IPS DF 6.9 (cell line): ENCODE measurements around the gene UTY.

ENCODE experiments used
- DNase-seq: peaks from one replicate; pipeline ENCODE4 v3.0.0-alpha.2; 2013; ENCODE audit warnings: low read depth, low spot score
- H3K27ac ChIP-seq: one replicate; pipeline ENCODE4 v1.5.1; 2013; ENCODE audit warnings: low read length, control low read depth
- H3K27me3 ChIP-seq: 2 replicates; pipeline ENCODE4 v1.6.1; 2013; ENCODE audit warnings: mild to moderate bottlenecking, low read length; ENCODE audit not compliant: control insufficient read depth, insufficient read depth
- H3K36me3 ChIP-seq: 2 replicates; pipeline ENCODE4 v1.6.1; 2013; ENCODE audit warnings: low read length; ENCODE audit not compliant: control insufficient read depth, insufficient read depth
- H3K4me1 ChIP-seq: 2 replicates; pipeline ENCODE4 v1.6.1; 2013; ENCODE audit warnings: low read length; ENCODE audit not compliant: control insufficient read depth, insufficient read depth
- H3K4me3 ChIP-seq: 2 replicates; pipeline ENCODE4 v1.5.1; 2013; ENCODE audit warnings: mild to moderate bottlenecking, low read length
- H3K9me3 ChIP-seq: 2 replicates; pipeline ENCODE4 v1.6.1; 2013; ENCODE audit warnings: low read length, inconsistent platforms; ENCODE audit not compliant: control insufficient read depth, insufficient read depth
- WGBS: extraction: QIAGEN DNeasy Blood & Tissue Kit; methylation state at CpG from one replicate; pipeline ENCODE4 v1.1.7; 2013; ENCODE audit warnings: mixed read lengths, missing lambda C conversion rate; ENCODE audit not compliant: insufficient read length, insufficient coverage; 5-methylcytosine and 5-hydroxymethylcytosine counted together

UTY gene

GRCh38 chrY:13416869-13417661, 62.8 kb downstream of the UTY start:
- DNase-seq = no peak
- no peak overlapping the region for H3K27ac ChIP-seq
- H3K36me3 ChIP-seq = no peaks in the 10 kb centered on the region
- H3K9me3 ChIP-seq = no peaks in the 10 kb centered on the region
- no CpG with 5 or more reads among the region's 6 CpGs for WGBS
- no peaks in the 10 kb centered on the region for H3K27me3 ChIP-seq
- H3K4me1 ChIP-seq = no peaks in the 10 kb centered on the region
- H3K4me3 ChIP-seq = no peak overlapping the region

DNA sequence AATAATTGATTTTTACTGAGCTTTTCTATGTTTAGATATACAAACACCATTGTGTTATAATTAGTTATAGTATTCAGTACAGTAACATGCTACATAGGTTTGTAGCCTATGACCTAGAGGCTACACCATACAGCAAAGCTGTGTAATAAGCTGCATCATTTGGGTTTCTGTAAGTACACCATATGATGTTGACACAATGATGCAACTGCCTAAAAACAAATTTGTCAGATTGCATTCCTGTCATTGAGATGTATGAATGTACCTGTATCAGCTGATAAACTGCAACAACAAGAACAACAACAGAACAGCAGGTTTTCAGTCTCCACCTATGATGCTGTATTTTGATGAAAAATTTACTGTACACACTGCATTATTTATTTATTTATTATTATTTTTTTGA, 64.3 kb downstream of the UTY start:
- no peak overlapping the region for H3K4me3 ChIP-seq
- no peaks in the 10 kb centered on the region for H3K36me3 ChIP-seq
- no peak overlapping the region for H3K27ac ChIP-seq
- DNase-seq = no peak
- H3K27me3 ChIP-seq = no peaks in the 10 kb centered on the region
- H3K9me3 ChIP-seq = no peaks in the 10 kb centered on the region
- no peaks in the 10 kb centered on the region for H3K4me1 ChIP-seq

DNA sequence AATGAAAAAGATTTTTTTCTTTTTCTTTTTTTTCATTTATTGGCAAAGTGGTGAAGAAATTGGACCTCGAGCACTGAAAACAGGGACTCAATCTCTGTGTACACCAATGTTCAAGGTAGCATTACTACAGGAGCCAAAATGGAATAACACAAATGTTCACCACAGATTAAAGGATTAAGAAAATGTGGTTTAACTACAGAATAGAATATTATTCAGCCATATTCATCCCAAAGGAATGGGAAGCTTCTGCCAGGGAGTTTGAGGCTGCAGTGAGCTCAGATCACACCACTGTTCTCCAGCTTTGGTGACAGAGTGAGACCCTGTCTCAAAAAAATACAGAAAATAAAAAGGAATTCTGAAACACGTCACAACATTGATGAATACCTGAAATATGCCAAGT, 81.0 kb downstream of the UTY start:
- WGBS = no CpG with 5 or more reads among the region's 2 CpGs
- Histone ChIP-seq H3K4me1 (no peaks in the 10 kb centered on the region), H3K4me3 (no peak overlapping the region)

GRCh38 chrY:13381110-13381683, 98.6 kb downstream of the UTY start:
- no peaks in the 10 kb centered on the region for H3K4me1 ChIP-seq
- no peak for DNase-seq

More for the DNA sequence above, 81.0 kb downstream of the UTY start:
- Histone ChIP-seq H3K27ac (no peak overlapping the region), H3K36me3 (no peaks in the 10 kb centered on the region), H3K9me3 (no peaks in the 10 kb centered on the region), H3K27me3 (no peaks in the 10 kb centered on the region)
- DNase-seq = no peak

DNA sequence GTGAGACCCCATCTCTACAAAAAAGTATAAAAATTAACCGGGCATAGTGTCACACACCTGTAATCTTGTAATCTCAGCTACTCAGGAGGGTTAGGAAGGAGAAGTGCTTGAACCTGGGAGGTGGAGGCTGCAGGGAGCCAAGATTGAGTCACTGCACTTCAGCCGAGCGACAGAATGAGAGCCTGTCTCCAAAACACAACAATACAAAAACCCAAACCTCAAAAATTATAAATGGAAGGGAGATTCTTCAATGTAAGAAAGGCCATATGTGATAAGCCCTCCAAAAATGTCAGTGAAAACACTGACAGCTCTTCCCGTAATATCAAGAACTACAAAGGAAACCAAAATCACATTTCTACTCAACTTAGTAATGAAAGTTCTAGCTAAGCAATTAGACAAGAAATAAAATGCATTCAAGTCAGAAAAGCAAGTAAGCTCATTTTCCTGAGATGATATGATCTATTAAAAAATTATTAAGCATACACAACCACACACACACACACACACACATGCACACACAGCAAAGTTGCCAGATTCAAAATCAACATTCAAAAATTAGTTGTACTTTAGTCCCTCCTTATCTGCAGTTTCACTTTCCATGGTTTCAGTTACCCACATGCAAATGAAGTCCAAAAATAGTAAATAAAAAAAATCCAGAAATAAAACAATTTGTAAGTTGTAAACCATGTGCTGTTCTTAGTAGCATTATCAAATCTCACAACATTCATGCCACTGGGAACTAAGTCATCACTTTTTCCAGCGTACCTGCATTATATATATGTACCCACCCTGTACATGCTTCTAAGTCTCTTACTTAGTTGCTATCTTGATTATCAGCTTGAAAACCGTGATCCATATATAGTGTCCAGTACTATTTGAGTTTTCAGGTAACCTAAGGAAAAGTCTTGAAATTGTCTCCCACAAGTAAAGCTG, 108.7 kb downstream of the UTY start:
- H3K9me3 ChIP-seq = no peaks in the 10 kb centered on the region
- no peak overlapping the region for H3K4me3 ChIP-seq
- no peak for DNase-seq
- no peak overlapping the region for H3K27ac ChIP-seq
- H3K4me1 ChIP-seq = no peaks in the 10 kb centered on the region
- no peaks in the 10 kb centered on the region for H3K27me3 ChIP-seq
- no peaks in the 10 kb centered on the region for H3K36me3 ChIP-seq
- no CpG with 5 or more reads among the region's 6 CpGs for WGBS

More at GRCh38 chrY:13381110-13381683, 98.6 kb downstream of the UTY start:
- Histone ChIP-seq H3K36me3 (no peaks in the 10 kb centered on the region), H3K9me3 (no peaks in the 10 kb centered on the region), H3K27ac (no peak overlapping the region), H3K4me3 (no peak overlapping the region), H3K27me3 (no peaks in the 10 kb centered on the region)
- WGBS = no CpG with 5 or more reads among the region's 7 CpGs

GRCh38 chrY:13370245-13370644, 109.6 kb downstream of the UTY start:
- DNase-seq = no peak
- no peak overlapping the region for H3K27ac ChIP-seq

GRCh38 chrY:13368513-13368845, 111.4 kb downstream of the UTY start:
- no peaks in the 10 kb centered on the region for H3K9me3 ChIP-seq
- DNase-seq = no peak
- H3K4me1 ChIP-seq = no peaks in the 10 kb centered on the region
- H3K27ac ChIP-seq = no peak overlapping the region
- no peaks in the 10 kb centered on the region for H3K36me3 ChIP-seq
- H3K4me3 ChIP-seq = no peak overlapping the region
- WGBS = no CpG with 5 or more reads among the region's 4 CpGs
- H3K27me3 ChIP-seq = no peaks in the 10 kb centered on the region

More at GRCh38 chrY:13370245-13370644, 109.6 kb downstream of the UTY start:
- Histone ChIP-seq H3K27me3 (no peaks in the 10 kb centered on the region), H3K9me3 (no peaks in the 10 kb centered on the region), H3K4me3 (no peak overlapping the region), H3K4me1 (no peaks in the 10 kb centered on the region), H3K36me3 (no peaks in the 10 kb centered on the region)

GRCh38 chrY:13363641-13364040, 116.2 kb downstream of the UTY start:
- no peak overlapping the region for H3K4me3 ChIP-seq
- H3K27me3 ChIP-seq = no peaks in the 10 kb centered on the region
- no peaks in the 10 kb centered on the region for H3K4me1 ChIP-seq
- no peaks in the 10 kb centered on the region for H3K36me3 ChIP-seq
- DNase-seq = no peak
- H3K9me3 ChIP-seq = no peaks in the 10 kb centered on the region
- WGBS = no CpG with 5 or more reads among the region's 2 CpGs
- no peak overlapping the region for H3K27ac ChIP-seq

DNA sequence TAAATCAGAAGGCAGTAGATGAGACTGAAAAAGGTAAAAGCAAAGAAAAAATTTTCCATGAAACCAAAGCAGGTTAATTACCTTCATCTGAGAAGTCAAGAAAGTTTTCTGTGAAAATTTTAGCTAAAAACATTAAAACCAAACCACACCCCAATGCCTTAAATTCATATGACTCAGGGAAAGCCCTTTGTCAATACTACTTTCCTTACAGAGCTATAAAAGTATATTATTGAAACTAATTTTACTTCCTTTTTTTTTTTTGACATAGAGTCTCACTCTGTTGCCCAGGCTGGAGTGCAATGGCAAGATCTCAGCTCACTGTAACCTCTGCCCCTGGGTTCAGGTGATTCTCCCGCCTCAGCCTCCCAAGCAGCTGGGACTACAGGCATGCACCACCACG, 117.2 kb downstream of the UTY start:
- Histone ChIP-seq H3K27ac (no peak overlapping the region), H3K27me3 (no peaks in the 10 kb centered on the region), H3K4me1 (no peaks in the 10 kb centered on the region), H3K4me3 (no peak overlapping the region), H3K36me3 (no peaks in the 10 kb centered on the region), H3K9me3 (no peaks in the 10 kb centered on the region)
- WGBS = no CpG with 5 or more reads among the region's 2 CpGs
- no peak for DNase-seq

- no peak overlapping the region for H3K4me3 ChIP-seq
- no peaks in the 10 kb centered on the region for H3K9me3 ChIP-seq
- no CpG with 5 or more reads among the region's 2 CpGs for WGBS
- no peaks in the 10 kb centered on the region for H3K27me3 ChIP-seq
- H3K27ac ChIP-seq = no peak overlapping the region
- H3K36me3 ChIP-seq = no peaks in the 10 kb centered on the region
- DNase-seq = no peak
- H3K4me1 ChIP-seq = no peaks in the 10 kb centered on the region
Observed at GRCh38 chrY:13361656-13362636, 117.9 kb downstream of the UTY start.
